NCI-H69 (cell line): ENCODE measurements around the gene MYBPHL.
"Not testable (repeated sequence)": the region's sequence is repeated elsewhere in the genome, so short reads cannot be mapped to it uniquely, and the experiment has no call there.

Source experiments
- DNase-seq: peaks from one replicate; lab custom pipeline; 2025; lab: John Stamatoyannopoulos, UW

The MYBPHL gene

GRCh38 chr1:109305991-109306390 is 820 bp downstream of the MYBPHL start:
- not testable (repeated sequence) for DNase-seq

GRCh38 chr1:109304226-109304920 is 2.4 kb downstream of the MYBPHL start:
- no peak for DNase-seq

GRCh38 chr1:109301874-109302273 is 4.9 kb downstream of the MYBPHL start:
- no peak for DNase-seq

- DNase-seq: no peak
These were observed 6.1 kb downstream of the MYBPHL start for GRCh38 chr1:109300650-109301151.

GRCh38 chr1:109299558-109300343 is 7.1 kb downstream of the MYBPHL start:
- DNase-seq: peak; percentile 64

GRCh38 chr1:109298666-109299557 is 7.9 kb downstream of the MYBPHL start:
- DNase-seq: peak; percentile 52

- peak; percentile 56 for DNase-seq
These were observed 10.0 kb downstream of the MYBPHL start for GRCh38 chr1:109296782-109297181.

- DNase-seq: peak; percentile 42
These were observed 10.9 kb downstream of the MYBPHL start for GRCh38 chr1:109295712-109296415.

GRCh38 chr1:109294481-109294880 is 12.3 kb downstream of the MYBPHL start:
- DNase-seq: no peak

- DNase-seq: no peak
These were observed 13.8 kb downstream of the MYBPHL start for GRCh38 chr1:109293026-109293425.

GRCh38 chr1:109292364-109292763 is 14.4 kb downstream of the MYBPHL start:
- no peak for DNase-seq

- no peak for DNase-seq
These were observed 15.8 kb downstream of the MYBPHL start for GRCh38 chr1:109290998-109291397.

- DNase-seq: no peak
These were observed 16.7 kb downstream of the MYBPHL start for GRCh38 chr1:109290137-109290536.

- not testable (repeated sequence) for DNase-seq
These were observed 20.0 kb downstream of the MYBPHL start for GRCh38 chr1:109286762-109287161.

GRCh38 chr1:109283748-109284600 is 22.8 kb downstream of the MYBPHL start:
- DNase-seq: peak; percentile 48

- peak; percentile 96 for DNase-seq
These were observed 23.7 kb downstream of the MYBPHL start, which contains the start of gene PSRC1 for GRCh38 chr1:109282952-109283747. TSS of gene PSRC1 (minus strand) at chr1:109283145.

- no peak for DNase-seq
These were observed 24.3 kb downstream of the MYBPHL start for GRCh38 chr1:109282497-109282951.

GRCh38 chr1:109281680-109282496 is 24.9 kb downstream of the MYBPHL start:
- DNase-seq: no peak

GRCh38 chr1:109280862-109281261 is 25.9 kb downstream of the MYBPHL start:
- no peak for DNase-seq
